HG03565 (cell line): ENCODE data around the gene GATAD2A.

Experiments
- ATAC-seq: cut with Tn5 transposase; IDR thresholded peaks from one replicate; pipeline ENCODE4 v1.9.1; 2021; ENCODE audit warnings: mild to moderate bottlenecking, moderate library complexity; ENCODE audit not compliant: unreplicated experiment

The GATAD2A gene

GRCh38 chr19:19420570-19421298 is 15.3 kb downstream of the GATAD2A start:
- no peak for ATAC-seq

- ATAC-seq = no peak
These were observed 15.8 kb downstream of the GATAD2A start for GRCh38 chr19:19421299-19421696.

- no peak for ATAC-seq
These were observed 16.7 kb downstream of the GATAD2A start for GRCh38 chr19:19422156-19422555.

- ATAC-seq = no peak
These were observed 17.8 kb downstream of the GATAD2A start for GRCh38 chr19:19423322-19423721.

- no peak for ATAC-seq
These were observed 19.8 kb downstream of the GATAD2A start for GRCh38 chr19:19425170-19425875.

DNA sequence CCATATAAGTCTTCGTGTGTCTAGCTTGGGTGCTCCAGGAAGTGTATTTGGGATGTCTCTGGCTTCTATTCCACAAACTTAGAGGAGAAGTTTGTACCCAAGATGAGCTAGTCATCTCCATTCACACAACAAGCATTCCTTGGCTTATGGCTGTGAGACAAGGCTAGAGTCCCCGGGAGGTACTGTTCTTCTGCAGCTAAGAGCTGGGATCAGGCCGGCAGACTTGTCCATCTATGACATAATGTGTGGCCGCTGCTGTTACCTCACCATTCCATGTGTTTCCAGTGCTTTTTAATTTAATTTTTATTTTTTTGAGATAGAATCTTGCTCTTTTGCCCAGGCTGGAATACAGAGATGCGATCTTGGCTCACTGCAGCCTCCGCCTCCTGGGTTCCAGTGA is 20.7 kb downstream of the GATAD2A start:
- ATAC-seq = no peak

DNA sequence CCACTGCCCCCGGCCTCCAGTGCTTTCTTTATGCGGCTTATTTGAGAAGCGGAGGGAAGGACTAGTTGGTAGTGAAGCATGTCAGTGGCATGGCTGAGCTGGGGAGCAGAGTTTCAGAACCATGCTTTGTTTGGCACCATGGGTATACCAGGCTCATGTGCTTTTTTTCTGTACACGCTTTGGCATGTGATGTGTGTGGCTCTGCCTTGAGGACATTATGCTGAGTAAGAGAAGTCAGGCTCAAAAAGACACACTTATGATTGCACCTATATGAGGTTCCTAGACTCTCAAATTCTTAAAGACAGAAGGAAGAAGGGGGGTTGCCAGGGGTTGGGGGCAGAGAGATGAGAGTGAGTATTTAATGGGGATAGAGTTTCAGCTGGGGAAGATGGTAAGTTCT is 21.3 kb downstream of the GATAD2A start:
- no peak for ATAC-seq

GRCh38 chr19:19427302-19427701 is 21.8 kb downstream of the GATAD2A start:
- no peak for ATAC-seq

- no peak for ATAC-seq
These were observed 22.5 kb downstream of the GATAD2A start for GRCh38 chr19:19427944-19428343.

DNA sequence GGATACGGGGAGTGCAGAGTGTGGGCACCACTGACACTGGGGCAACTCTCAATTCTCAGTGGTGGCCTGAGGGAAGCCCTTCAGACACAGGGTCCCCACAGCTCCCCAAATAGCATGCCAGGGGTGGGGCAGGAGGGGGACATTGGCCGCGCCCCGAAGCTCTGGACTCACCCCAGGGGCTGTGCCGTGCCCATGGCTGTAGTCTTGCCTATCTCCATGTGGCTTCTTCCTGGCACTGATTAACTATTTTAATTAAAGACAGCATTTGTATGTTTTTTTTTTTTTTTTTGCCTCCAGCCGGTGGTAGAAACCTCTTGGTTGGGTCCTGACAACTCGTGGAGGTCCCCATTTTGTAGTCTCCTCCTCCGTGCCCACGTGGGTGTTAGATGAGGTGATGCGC is 23.3 kb downstream of the GATAD2A start:
- ATAC-seq = no peak

DNA sequence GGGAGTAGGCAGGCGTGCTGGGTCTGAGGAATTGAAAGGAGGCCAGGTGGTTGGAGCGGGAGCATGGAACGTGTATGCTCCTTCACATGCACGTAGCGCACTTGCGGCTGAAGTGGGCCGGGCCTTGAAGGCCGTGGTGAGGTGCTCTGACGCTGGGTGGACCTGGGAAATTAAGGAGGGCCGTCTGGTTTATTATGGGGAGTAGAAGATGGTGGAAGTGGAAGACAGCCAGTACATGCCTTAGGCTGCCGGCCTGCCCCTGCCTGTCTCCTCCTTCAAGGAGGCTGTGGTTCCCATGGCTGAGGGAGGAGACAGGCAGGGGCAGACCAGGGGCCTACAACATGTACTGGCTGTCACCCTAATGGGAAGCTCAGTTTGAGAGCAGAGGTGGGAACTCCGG is 23.9 kb downstream of the GATAD2A start:
- ATAC-seq = no peak

DNA sequence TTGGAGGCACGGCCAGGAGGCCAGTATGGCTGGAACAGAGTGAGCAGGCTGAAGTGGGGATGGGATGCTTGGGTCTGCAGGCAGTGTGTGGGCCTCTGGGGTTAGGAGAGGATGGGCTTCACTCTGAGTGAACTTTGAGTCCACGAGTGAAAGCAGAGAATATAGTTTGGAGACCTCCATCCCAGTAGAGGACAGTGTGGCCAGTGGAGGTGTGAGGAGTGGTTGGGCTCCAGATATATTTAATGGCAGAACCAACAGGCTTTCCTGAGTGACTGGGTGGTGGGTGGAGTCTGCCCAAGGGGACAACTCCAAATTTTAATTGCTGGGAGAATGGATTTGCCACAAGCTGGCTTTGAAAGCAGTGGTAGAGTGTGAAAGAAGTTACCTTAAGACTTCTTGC is 27.3 kb downstream of the GATAD2A start:
- no peak for ATAC-seq

- no peak for ATAC-seq
These were observed 28.3 kb downstream of the GATAD2A start for GRCh38 chr19:19433666-19434213.

GRCh38 chr19:19434483-19435045 is 29.1 kb downstream of the GATAD2A start:
- no peak for ATAC-seq

GRCh38 chr19:19436137-19436691 is 30.7 kb downstream of the GATAD2A start:
- ATAC-seq = no peak

- ATAC-seq = no peak
These were observed 33.1 kb downstream of the GATAD2A start for GRCh38 chr19:19438366-19439175.

- no peak for ATAC-seq
These were observed 33.7 kb downstream of the GATAD2A start for GRCh38 chr19:19439176-19439482.

DNA sequence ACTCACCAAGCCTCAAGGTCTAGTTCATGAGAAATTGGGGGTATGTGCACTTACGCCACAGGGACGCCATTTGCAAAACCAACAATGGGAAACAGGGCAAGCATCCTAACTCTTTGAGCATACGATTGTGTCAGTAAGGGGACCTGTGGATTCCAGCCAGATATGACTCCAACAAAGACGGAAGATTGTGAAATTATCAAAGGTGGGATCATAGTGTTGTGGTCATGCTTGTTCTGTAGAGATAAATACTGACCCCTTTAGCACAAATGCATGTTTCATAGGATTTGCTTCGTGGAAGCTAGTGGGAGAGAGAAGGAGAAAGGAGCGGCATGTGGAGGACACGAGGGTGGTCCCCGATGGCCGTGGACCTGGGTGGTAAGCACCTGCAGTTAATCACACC is 37.8 kb downstream of the GATAD2A start:
- no peak for ATAC-seq

GRCh38 chr19:19443902-19444680 is 38.6 kb downstream of the GATAD2A start:
- ATAC-seq = no peak

DNA sequence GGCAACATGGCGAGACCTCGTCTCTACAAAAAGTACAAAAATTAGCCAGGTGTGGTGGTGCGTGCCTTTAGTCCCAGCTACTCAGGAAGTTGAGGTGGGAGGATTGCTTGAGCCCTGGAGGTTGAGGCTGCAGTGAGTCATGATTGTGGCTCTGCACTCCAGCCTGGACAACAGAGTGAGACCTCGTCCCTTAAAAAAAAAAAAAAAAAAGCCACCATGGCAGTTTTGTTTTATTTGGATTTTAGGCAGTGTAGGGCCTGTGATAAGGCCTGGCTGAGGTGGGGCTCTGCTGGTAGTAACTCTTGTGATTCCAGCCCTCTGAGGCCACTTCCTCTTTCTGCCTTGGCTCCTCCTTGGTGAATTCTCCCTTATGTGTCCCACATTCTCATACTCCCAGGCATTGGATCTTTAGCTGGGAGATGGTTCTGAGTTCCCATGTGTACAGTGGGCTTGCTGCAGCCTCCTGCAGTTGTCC is 39.2 kb downstream of the GATAD2A start:
- no peak for ATAC-seq
